IMR-90 (cell line): ENCODE results near the gene ABCA9.

Source experiments
- ELK1 ChIP-seq: fragments of 150-350 bp; IDR thresholded peaks from 2 replicates; pipeline ENCODE4 v1.6.1; 2016; ENCODE audit warnings: low read depth, mild to moderate bottlenecking, low read length, moderate library complexity, borderline replicate concordance
- MXI1 ChIP-seq: IDR thresholded peaks from 2 replicates; pipeline ENCODE4 v1.6.1; 2012; ENCODE audit warnings: low read depth, mild to moderate bottlenecking, low read length, moderate library complexity, borderline replicate concordance
- RAD21 ChIP-seq: IDR thresholded peaks from 2 replicates; pipeline ENCODE4 v1.6.1; 2012; ENCODE audit warnings: low read length, improper control_type of control experiment
- RFX5 ChIP-seq: IDR thresholded peaks from 2 replicates; pipeline ENCODE4 v1.8.0; 2012; ENCODE audit warnings: low read depth, mild to moderate bottlenecking, low read length, moderate library complexity
- TF ChIP-seq, protein P1 (sequence below): conservative IDR thresholded peaks from 2 replicates; pipeline ENCODE4 v1.5.1; 2012; ENCODE audit warnings: mild to moderate bottlenecking, low read depth, low read length, improper control_type of control experiment

GRCh38 chr17:69044371-69044770, 16.4 kb downstream of the ABCA9 start:
- no peak for TF ChIP-seq MXI1
- TF ChIP-seq, protein P1, sequence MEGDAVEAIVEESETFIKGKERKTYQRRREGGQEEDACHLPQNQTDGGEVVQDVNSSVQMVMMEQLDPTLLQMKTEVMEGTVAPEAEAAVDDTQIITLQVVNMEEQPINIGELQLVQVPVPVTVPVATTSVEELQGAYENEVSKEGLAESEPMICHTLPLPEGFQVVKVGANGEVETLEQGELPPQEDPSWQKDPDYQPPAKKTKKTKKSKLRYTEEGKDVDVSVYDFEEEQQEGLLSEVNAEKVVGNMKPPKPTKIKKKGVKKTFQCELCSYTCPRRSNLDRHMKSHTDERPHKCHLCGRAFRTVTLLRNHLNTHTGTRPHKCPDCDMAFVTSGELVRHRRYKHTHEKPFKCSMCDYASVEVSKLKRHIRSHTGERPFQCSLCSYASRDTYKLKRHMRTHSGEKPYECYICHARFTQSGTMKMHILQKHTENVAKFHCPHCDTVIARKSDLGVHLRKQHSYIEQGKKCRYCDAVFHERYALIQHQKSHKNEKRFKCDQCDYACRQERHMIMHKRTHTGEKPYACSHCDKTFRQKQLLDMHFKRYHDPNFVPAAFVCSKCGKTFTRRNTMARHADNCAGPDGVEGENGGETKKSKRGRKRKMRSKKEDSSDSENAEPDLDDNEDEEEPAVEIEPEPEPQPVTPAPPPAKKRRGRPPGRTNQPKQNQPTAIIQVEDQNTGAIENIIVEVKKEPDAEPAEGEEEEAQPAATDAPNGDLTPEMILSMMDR = no peak
- no peak for TF ChIP-seq ELK1
- no peak for TF ChIP-seq RFX5
- TF ChIP-seq RAD21 = no peak
